GM12878 (cell line): ENCODE data around the gene TIMP2. TPM values are rescaled to one million over a fixed set of nuclear protein-coding genes. Genes with fewer than 3 reads are reported as not detected.

Source experiments
- ATAC-seq: fragments of 200-7000 bp; cut with Tn5 transposase; 3 replicates; pipeline ENCODE4 v1.9.1; 2020; ENCODE audit warnings: mild to moderate bottlenecking, moderate library complexity
- BruUV-seq: library from RNA; stranded (reverse); fragments of 400-500 nt; replicated peaks from 2 replicates; lab custom pipeline; 2021; lab: Mats Ljungman, UMichigan
- CTCF ChIA-PET: fragments of 300-600 bp; sonication (Branson Sonifier 250); formaldehyde crosslinking; extraction: SDS; loops from one replicate; lab custom pipeline; 2021; ENCODE audit warnings: inconsistent platforms; lab: Yijun Ruan, JAX
- POLR2A ChIA-PET: fragments of 350-600 bp; formaldehyde crosslinking; extraction: SDS; loops from one replicate; lab custom pipeline; 2021; ENCODE audit warnings: inconsistent platforms; lab: Charles Lee
- RAD21 ChIA-PET: fragments of 300-600 bp; sonication (Branson Sonifier 250); formaldehyde crosslinking; loops from one replicate; lab custom pipeline; 2023; ENCODE audit warnings: antibody characterized with exemption; ENCODE audit not compliant: unreplicated experiment; lab: Charles Lee
- SMC1A ChIA-PET: fragments of 300-600 bp; sonication (Branson Sonifier 250); formaldehyde crosslinking; loops from one replicate; lab custom pipeline; 2023; ENCODE audit not compliant: unreplicated experiment, uncharacterized antibody; lab: Charles Lee
- DNase-seq: peaks from one replicate; pipeline ENCODE4 v3.0.0-alpha.2; 2011; ENCODE audit warnings: low read depth, low spot score
- FAIRE-seq: peaks from 3 replicates; lab custom pipeline; 2011; peaks lifted over from hg19 to GRCh38; lab: Jason Lieb, UNC
- H2AFZ ChIP-seq: 2 replicates; pipeline ENCODE4 v1.6.0; 2011; ENCODE audit warnings: low read depth, low read length, control low read depth; ENCODE audit not compliant: control insufficient read depth
- H3K27ac ChIP-seq: 2 replicates; pipeline ENCODE4 v1.5.1; 2011; ENCODE audit warnings: control low read depth; ENCODE audit not compliant: control insufficient read depth, insufficient read depth
- H3K27me3 ChIP-seq, 2 experiments: replicated peaks in 1 of 2; 2 replicates each; pipeline versions ENCODE4 v1.6.0 to v1.6.1; 2011; ENCODE audit warnings: low read length in 1 of 2; ENCODE audit not compliant: control insufficient read depth in 2 of 2, insufficient read depth in 2 of 2
- H3K36me3 ChIP-seq, 2 experiments: 2 replicates each; pipeline ENCODE4 v1.5.1; 2011; ENCODE audit warnings: low read length in 1 of 2; ENCODE audit not compliant: control insufficient read depth in 2 of 2, insufficient read depth in 2 of 2
- H3K4me1 ChIP-seq: 2 replicates; pipeline ENCODE4 v1.6.1; 2011; ENCODE audit warnings: mild to moderate bottlenecking, low read length, moderate library complexity, mixed read lengths; ENCODE audit not compliant: control insufficient read depth, insufficient read depth
- H3K4me2 ChIP-seq: 2 replicates; pipeline ENCODE4 v1.6.0; 2011; ENCODE audit warnings: control low read depth; ENCODE audit not compliant: control insufficient read depth, insufficient read depth
- H3K4me3 ChIP-seq: fragments of 200-600 bp; sonication (generic); 2 replicates; pipeline ENCODE4 v1.5.1; 2016
- H3K79me2 ChIP-seq: 2 replicates; pipeline ENCODE4 v1.6.0; 2011; ENCODE audit warnings: low read length; ENCODE audit not compliant: control insufficient read depth, insufficient read depth
- H3K9ac ChIP-seq: 2 replicates; pipeline ENCODE4 v1.8.0; 2011; ENCODE audit warnings: low read length, control low read depth, mixed read lengths; ENCODE audit not compliant: control insufficient read depth, insufficient read depth
- H3K9me3 ChIP-seq: replicated peaks from 3 replicates; pipeline ENCODE4 v1.5.1; 2011; ENCODE audit warnings: mild to moderate bottlenecking, low read length; ENCODE audit not compliant: control insufficient read depth, insufficient read depth
- H4K20me1 ChIP-seq: 2 replicates; pipeline ENCODE4 v1.6.0; 2011; ENCODE audit not compliant: control insufficient read depth, insufficient read depth
- BHLHE40 ChIP-seq, 2 experiments: fragments of 450-650 bp in 1 of 2; IDR thresholded peaks; 2 replicates each; pipeline ENCODE4 v1.6.1; 2011 to 2017; ENCODE audit warnings: low read depth in 2 of 2, borderline replicate concordance in 1 of 2, improper control_type of control experiment in 1 of 2, low read length in 1 of 2, mild to moderate bottlenecking in 1 of 2
- CBX3 ChIP-seq: fragments of 200-600 bp; sonication (generic); IDR thresholded peaks from 2 replicates; pipeline ENCODE4 v1.6.1; 2016; ENCODE audit warnings: low read depth, borderline replicate concordance
- CHD2 ChIP-seq: IDR thresholded peaks from 2 replicates; pipeline ENCODE4 v1.6.1; 2011; ENCODE audit warnings: low read depth, low read length, improper control_type of control experiment, borderline replicate concordance
- GABPA ChIP-seq: IDR thresholded peaks from 2 replicates; pipeline ENCODE4 v1.6.1; 2014; ENCODE audit warnings: antibody characterized with exemption, low read depth, mild to moderate bottlenecking, inconsistent platforms
- IRF4 ChIP-seq: IDR thresholded peaks from 2 replicates; pipeline ENCODE4 v1.6.1; 2011; ENCODE audit warnings: low read depth, low read length
- JUND ChIP-seq: IDR thresholded peaks from 2 replicates; pipeline ENCODE4 v1.6.1; 2012; ENCODE audit warnings: low read depth, mild to moderate bottlenecking, low read length, improper control_type of control experiment, moderate library complexity
- MYC ChIP-seq: IDR thresholded peaks from 2 replicates; pipeline ENCODE4 v1.6.1; 2011; ENCODE audit warnings: mild to moderate bottlenecking, low read length, moderate library complexity, inconsistent platforms; ENCODE audit not compliant: insufficient read depth, insufficient replicate concordance, insufficient read length, severe bottlenecking
- NBN ChIP-seq: fragments of 450-650 bp; IDR thresholded peaks from 2 replicates; pipeline ENCODE4 v1.6.1; 2016
- RAD51 ChIP-seq: fragments of 450-650 bp; IDR thresholded peaks from 2 replicates; pipeline ENCODE4 v1.6.1; 2016; ENCODE audit warnings: moderate library complexity, mild to moderate bottlenecking, inconsistent platforms
- SMARCA5 ChIP-seq: fragments of 450-650 bp; IDR thresholded peaks from 2 replicates; pipeline ENCODE4 v1.6.1; 2017; ENCODE audit warnings: mild to moderate bottlenecking
- SREBF1 ChIP-seq: IDR thresholded peaks from 2 replicates; pipeline ENCODE4 v1.6.1; 2012; ENCODE audit warnings: mild to moderate bottlenecking, low read length
- ZBED1 ChIP-seq: IDR thresholded peaks from 2 replicates; pipeline ENCODE4 v1.6.1; 2016; ENCODE audit warnings: borderline replicate concordance
- ZNF207 ChIP-seq: fragments of 450-650 bp; IDR thresholded peaks from 2 replicates; pipeline ENCODE4 v1.6.1; 2014; ENCODE audit warnings: antibody characterized with exemption, mild to moderate bottlenecking, borderline replicate concordance
- WGBS: methylation state at CpG from one replicate; pipeline ENCODE4 v1.1.6; 2016; ENCODE audit warnings: low lambda C conversion rate; ENCODE audit not compliant: insufficient replicate concordance, insufficient coverage; ENCODE audit errors: missing lambda C conversion rate; 5-methylcytosine and 5-hydroxymethylcytosine counted together
- in situ Hi-C: fragments of 300-500 bp; cut with MboI; formaldehyde crosslinking; loops from 9 replicates; pipeline ENCODE4 v1.14.3; 2018; ENCODE audit warnings: mixed read lengths
- intact Hi-C: fragments of 100-400 bp; cut with micrococcal nuclease; formaldehyde crosslinking; loops from one replicate; pipeline ENCODE4 v1.14.2; 2022; ENCODE audit not compliant: unreplicated experiment
- polyA plus RNA-seq, 11 experiments: library from polyadenylated mRNA; depleted of rRNA in 4 of 11; unstranded in 6 of 11; stranded (reverse) in 5 of 11; fragments of >200 nt; fragmentation: Nextera tagmentation in 4 of 11; fragmentation: Illumina TruSeq in 1 of 11; extraction: Ambion mirVana in 4 of 11; extraction: Trizol in 1 of 11; gene quantifications; 1 replicate in 1 of 11; 2 replicates in 10 of 11; pipeline versions ENCODE4 v1.2.1 to v1.2.3, GENCODE V29; 2011 to 2016; ENCODE audit warnings: inconsistent platforms in 2 of 11, missing spikeins in 2 of 11, low read depth in 1 of 11
- total RNA-seq, 4 experiments: library from RNA; depleted of rRNA in 3 of 4; stranded (reverse); fragments of >200 nt in 3 of 4; fragmentation: Illumina TruSeq in 1 of 4; extraction: Trizol in 1 of 4; gene quantifications; 2 replicates each; pipeline versions ENCODE4 v1.2.1 to v1.2.3, GENCODE V29; 2013 to 2021
- TF ChIP-seq, protein P1 (sequence below): fragments of 450-650 bp; IDR thresholded peaks from 2 replicates; pipeline ENCODE4 v1.6.1; 2016; ENCODE audit warnings: mild to moderate bottlenecking
- TF ChIP-seq, protein P2 (sequence below): fragments of 450-650 bp; IDR thresholded peaks from 2 replicates; pipeline ENCODE4 v1.6.1; 2017; ENCODE audit warnings: antibody characterized with exemption, mild to moderate bottlenecking, moderate library complexity
- TF ChIP-seq, protein P3 (sequence below): IDR thresholded peaks from 2 replicates; pipeline ENCODE4 v1.6.1; 2012; ENCODE audit warnings: low read depth, low read length, improper control_type of control experiment
- TF ChIP-seq, protein P4 (sequence below): IDR thresholded peaks from 2 replicates; pipeline ENCODE4 v1.6.1; 2011; ENCODE audit warnings: low read depth, mild to moderate bottlenecking, low read length, moderate library complexity, borderline replicate concordance; ENCODE audit errors: extremely low read depth
- TF ChIP-seq, protein P5 (sequence below): fragments of 150-350 bp; IDR thresholded peaks from 2 replicates; pipeline ENCODE4 v1.6.1; 2014; ENCODE audit warnings: mild to moderate bottlenecking, low read depth, low read length

Gene TIMP2
- total and polyA plus RNA-seq, 10 of the 15 experiments (the other 5 are each of a cell fraction or from before 2014, with no cell fraction given) = 0.03 to 0.41 (median 0.04) TPM; not detected in 7

DNA sequence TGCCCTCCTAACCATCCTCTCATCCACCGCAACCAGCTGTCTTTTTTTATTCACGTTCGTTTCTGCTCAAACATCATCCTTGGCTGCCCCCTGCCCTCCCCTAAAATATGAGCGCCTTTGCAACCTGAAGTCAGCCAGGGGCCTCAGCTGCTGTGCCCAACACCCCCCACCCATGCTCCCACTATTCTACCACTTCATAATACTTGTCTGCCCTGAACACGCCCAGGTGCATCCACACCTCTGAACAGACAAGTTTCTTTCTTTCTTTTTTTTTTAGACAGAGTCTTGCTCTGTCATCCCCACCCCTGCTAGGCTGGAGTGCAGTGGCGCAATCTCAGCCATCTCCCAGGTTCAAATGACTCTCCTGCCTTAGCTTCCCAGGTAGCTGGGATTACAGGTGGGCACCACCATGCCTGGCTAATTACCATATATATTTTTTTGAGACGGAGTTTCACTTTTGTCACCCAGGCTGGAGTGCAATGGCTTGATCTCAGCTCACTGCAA is 49.0 kb downstream of the TIMP2 start:
- intact Hi-C loops = no loop called here
- TF ChIP-seq, protein P1, sequence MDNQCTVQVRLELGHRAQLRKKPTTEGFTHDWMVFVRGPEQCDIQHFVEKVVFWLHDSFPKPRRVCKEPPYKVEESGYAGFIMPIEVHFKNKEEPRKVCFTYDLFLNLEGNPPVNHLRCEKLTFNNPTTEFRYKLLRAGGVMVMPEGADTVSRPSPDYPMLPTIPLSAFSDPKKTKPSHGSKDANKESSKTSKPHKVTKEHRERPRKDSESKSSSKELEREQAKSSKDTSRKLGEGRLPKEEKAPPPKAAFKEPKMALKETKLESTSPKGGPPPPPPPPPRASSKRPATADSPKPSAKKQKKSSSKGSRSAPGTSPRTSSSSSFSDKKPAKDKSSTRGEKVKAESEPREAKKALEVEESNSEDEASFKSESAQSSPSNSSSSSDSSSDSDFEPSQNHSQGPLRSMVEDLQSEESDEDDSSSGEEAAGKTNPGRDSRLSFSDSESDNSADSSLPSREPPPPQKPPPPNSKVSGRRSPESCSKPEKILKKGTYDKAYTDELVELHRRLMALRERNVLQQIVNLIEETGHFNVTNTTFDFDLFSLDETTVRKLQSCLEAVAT = no peak
- TF ChIP-seq JUND = no peak
- TF ChIP-seq, protein P2, sequence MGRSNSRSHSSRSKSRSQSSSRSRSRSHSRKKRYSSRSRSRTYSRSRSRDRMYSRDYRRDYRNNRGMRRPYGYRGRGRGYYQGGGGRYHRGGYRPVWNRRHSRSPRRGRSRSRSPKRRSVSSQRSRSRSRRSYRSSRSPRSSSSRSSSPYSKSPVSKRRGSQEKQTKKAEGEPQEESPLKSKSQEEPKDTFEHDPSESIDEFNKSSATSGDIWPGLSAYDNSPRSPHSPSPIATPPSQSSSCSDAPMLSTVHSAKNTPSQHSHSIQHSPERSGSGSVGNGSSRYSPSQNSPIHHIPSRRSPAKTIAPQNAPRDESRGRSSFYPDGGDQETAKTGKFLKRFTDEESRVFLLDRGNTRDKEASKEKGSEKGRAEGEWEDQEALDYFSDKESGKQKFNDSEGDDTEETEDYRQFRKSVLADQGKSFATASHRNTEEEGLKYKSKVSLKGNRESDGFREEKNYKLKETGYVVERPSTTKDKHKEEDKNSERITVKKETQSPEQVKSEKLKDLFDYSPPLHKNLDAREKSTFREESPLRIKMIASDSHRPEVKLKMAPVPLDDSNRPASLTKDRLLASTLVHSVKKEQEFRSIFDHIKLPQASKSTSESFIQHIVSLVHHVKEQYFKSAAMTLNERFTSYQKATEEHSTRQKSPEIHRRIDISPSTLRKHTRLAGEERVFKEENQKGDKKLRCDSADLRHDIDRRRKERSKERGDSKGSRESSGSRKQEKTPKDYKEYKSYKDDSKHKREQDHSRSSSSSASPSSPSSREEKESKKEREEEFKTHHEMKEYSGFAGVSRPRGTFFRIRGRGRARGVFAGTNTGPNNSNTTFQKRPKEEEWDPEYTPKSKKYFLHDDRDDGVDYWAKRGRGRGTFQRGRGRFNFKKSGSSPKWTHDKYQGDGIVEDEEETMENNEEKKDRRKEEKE = no peak
- TF ChIP-seq, protein P3, sequence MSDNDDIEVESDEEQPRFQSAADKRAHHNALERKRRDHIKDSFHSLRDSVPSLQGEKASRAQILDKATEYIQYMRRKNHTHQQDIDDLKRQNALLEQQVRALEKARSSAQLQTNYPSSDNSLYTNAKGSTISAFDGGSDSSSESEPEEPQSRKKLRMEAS = no peak
- TF ChIP-seq MYC = no peak
- no peak for TF ChIP-seq ZBED1
- no peak for TF ChIP-seq IRF4
- TF ChIP-seq RAD51 = no peak
- no peak for TF ChIP-seq CBX3
- TF ChIP-seq, protein P4, sequence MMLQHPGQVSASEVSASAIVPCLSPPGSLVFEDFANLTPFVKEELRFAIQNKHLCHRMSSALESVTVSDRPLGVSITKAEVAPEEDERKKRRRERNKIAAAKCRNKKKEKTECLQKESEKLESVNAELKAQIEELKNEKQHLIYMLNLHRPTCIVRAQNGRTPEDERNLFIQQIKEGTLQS = no peak
- TF ChIP-seq NBN = no peak
- TF ChIP-seq CHD2 = no peak
- TF ChIP-seq, protein P5, sequence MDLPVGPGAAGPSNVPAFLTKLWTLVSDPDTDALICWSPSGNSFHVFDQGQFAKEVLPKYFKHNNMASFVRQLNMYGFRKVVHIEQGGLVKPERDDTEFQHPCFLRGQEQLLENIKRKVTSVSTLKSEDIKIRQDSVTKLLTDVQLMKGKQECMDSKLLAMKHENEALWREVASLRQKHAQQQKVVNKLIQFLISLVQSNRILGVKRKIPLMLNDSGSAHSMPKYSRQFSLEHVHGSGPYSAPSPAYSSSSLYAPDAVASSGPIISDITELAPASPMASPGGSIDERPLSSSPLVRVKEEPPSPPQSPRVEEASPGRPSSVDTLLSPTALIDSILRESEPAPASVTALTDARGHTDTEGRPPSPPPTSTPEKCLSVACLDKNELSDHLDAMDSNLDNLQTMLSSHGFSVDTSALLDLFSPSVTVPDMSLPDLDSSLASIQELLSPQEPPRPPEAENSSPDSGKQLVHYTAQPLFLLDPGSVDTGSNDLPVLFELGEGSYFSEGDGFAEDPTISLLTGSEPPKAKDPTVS = no peak
- no peak for TF ChIP-seq SMARCA5
- TF ChIP-seq SREBF1 = no peak
- no peak for TF ChIP-seq BHLHE40 (IDR thresholded peaks at IDR 0.05; ENCODE audit: borderline replicate concordance in 1 of 2, low read depth in 2 of 2, low read length in 1 of 2)
- no peak for TF ChIP-seq ZNF207
- TF ChIP-seq GABPA = no peak
- TF ChIP-seq, all 136 proteins: peak for 0
- POLR2A ChIA-PET = interaction anchor here (0.7 kb wide), 2 partner anchors 34 to 174 kb away, joined by 3 to 4 read pairs; no protein-coding TSS in a partner anchor

More for the DNA sequence above, 49.0 kb downstream of the TIMP2 start:
- H2AFZ ChIP-seq = no peak overlapping the region
- H3K36me3 ChIP-seq = no peaks in the 10 kb centered on the region
- H3K27ac ChIP-seq = no peak overlapping the region
- H3K79me2 ChIP-seq = no peaks in the 10 kb centered on the region
- ChIA-PET RAD21 (no interaction called here), CTCF (interaction anchor here (0.6 to 0.9 kb wide), 2 partner anchors 10 to 96 kb away, joined by 3 to 4 read pairs; no protein-coding TSS in a partner anchor), SMC1A (no interaction called here)
- no peaks in the 10 kb centered on the region for H3K9me3 ChIP-seq
- no peaks in the 10 kb centered on the region for H3K4me1 ChIP-seq
- H4K20me1 ChIP-seq = no peaks in the 10 kb centered on the region
- no TSS peak for BruUV-seq
- no peak overlapping the region for H3K4me3 ChIP-seq
- no peak overlapping the region for H3K9ac ChIP-seq
- peaks cover 0 to 2% of the 10 kb centered on the region in 2 experiments; a peak in 1 of 4 replicates for H3K27me3 ChIP-seq
- H3K4me2 ChIP-seq = no peak overlapping the region
- FAIRE-seq (no peak), ATAC-seq (no peak), DNase-seq (no peak)
- WGBS = 13% methylated on average over 7 of the region's 7 CpGs
- in situ Hi-C loops = no loop called here
